Measurements from ENCODE around the gene TSPAN18. TPM values are rescaled to one million over a fixed set of nuclear protein-coding genes. Genes with fewer than 3 reads are reported as not detected.

The TSPAN18 gene
- total RNA-seq, 4 donors from 2014 or later, result 2.1 to 9.1 (median 2.5) TPM

- Histone ChIP-seq H3K27me3 (no peaks in the 10 kb centered on the region), H3K36me3 (no peaks in the 10 kb centered on the region), H3K27ac (no peak overlapping the region), H3K4me1 (peaks cover 0 to 6% of the 10 kb centered on the region in 2 donors), H3K4me3 (no peak overlapping the region), H3K9me3 (no peaks in the 10 kb centered on the region)
- intact Hi-C loops (cut with DNase I; ENCODE audit: low total_unique reads) (no loop called here), in situ Hi-C loops (cut with MboI; ENCODE audit: low sequenced_read_pairs in 4 of 4) (no loop called here)
- no peak for TF ChIP-seq CTCF (IDR thresholded peaks at IDR 0.05 in 4 of 5, conservative IDR thresholded peaks at IDR 0.05 in 1 of 5)
- TF ChIP-seq POLR2A (IDR thresholded peaks at IDR 0.05), result no peak
- ATAC-seq (no peak), DNase-seq (no peak)
Measured at GRCh38 chr11:44742508-44743246, 15.9 kb downstream of the TSPAN18 start.

DNA sequence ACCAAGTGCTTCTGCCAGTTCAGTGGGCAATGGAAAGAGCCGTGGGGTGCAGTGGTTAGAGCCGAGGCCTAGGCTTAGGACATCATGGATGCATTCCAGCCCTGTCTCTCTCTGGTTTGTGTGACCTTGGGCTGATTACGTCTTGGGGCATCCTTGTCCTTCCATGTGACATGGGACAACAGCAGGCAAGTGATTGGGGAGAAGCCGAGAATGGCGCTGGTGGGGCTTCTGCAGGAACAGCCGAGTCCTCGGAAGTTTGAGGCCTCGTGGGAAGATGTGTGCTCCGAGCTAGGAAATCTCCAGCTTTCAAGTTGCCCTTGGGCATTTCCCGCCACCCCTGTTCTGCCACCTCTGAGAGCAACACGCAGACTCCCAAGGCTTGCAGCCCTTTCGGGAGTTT is 16.6 kb downstream of the TSPAN18 start:
- DNase-seq, result no peak
- Histone ChIP-seq H3K4me1 (peaks cover 0 to 6% of the 10 kb centered on the region in 2 donors), H3K27me3 (no peaks in the 10 kb centered on the region), H3K36me3 (no peaks in the 10 kb centered on the region), H3K9me3 (no peaks in the 10 kb centered on the region), H3K27ac (no peak overlapping the region), H3K4me3 (no peak overlapping the region)
- TF ChIP-seq POLR2A (IDR thresholded peaks at IDR 0.05), result no peak
- TF ChIP-seq CTCF (IDR thresholded peaks at IDR 0.05 in 4 of 5, conservative IDR thresholded peaks at IDR 0.05 in 1 of 5), result no peak
- intact Hi-C loops (cut with DNase I; ENCODE audit: low total_unique reads) (no loop called here), in situ Hi-C loops (cut with MboI; ENCODE audit: low sequenced_read_pairs in 4 of 4) (no loop called here)
- no peak for ATAC-seq

DNA sequence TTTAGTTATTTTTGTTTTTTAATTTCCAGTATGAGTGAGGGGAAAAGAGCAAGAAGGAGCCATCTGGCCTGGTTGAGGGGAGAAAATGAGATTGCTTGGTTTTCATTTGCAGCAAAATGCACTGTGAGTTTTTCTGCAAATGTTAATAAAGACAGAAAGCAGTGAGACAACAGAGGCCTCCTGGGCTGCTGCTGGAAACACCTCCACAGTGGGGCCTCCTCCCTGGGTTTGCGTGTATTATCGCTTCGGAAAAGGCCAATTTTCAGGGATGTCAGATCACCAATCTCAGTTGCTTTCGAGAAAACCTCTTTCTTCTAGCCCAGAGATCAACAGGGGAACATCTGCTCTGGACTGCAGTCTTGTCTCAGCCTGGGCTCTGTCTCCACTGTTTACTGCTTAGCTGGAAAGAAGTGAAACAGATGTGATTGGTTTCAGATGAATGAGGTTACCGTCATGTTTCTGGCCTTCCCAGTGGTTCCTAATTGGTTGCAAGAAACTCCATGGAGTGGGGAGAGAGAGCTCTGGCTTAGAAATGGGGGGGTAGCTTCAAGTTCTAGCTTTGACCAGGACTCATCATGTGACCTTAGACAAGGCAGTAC is 17.3 kb downstream of the TSPAN18 start:
- ATAC-seq, result no peak
- in situ Hi-C loops (cut with MboI; ENCODE audit: low sequenced_read_pairs in 4 of 4), result no loop called here
- H3K9me3 ChIP-seq, result no peaks in the 10 kb centered on the region

DNA sequence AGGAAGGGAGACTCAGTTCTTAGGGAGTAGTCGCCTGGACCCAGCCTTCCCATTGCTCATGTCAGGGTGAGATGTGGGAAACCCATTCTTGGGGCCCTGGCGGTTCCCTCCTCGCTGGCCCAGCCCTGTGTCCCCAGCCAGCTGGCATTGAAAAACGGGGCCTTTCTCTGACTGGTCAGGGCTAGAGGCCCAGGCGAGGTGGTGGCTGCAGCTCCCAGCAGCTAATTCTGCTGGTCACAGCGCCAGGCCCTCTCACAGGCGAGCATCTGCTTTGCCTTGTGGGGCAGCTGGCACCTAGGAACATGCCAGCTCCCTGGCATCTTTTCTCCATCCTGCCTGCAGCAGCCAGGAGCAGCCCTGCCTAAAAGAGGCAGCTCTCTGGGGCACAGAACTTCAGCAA is 20.1 kb downstream of the TSPAN18 start:
- peaks cover 0 to 6% of the 10 kb centered on the region in 2 donors for H3K4me1 ChIP-seq
- intact Hi-C loops (cut with DNase I; ENCODE audit: low total_unique reads) (no loop called here), in situ Hi-C loops (cut with MboI; ENCODE audit: low sequenced_read_pairs in 4 of 4) (no loop called here)

More for the DNA sequence above, 17.3 kb downstream of the TSPAN18 start:
- intact Hi-C loops (cut with DNase I; ENCODE audit: low total_unique reads), result no loop called here
- Histone ChIP-seq H3K27me3 (no peaks in the 10 kb centered on the region), H3K4me1 (peaks cover 0 to 12% of the 10 kb centered on the region in 2 donors), H3K27ac (no peak overlapping the region), H3K4me3 (no peak overlapping the region), H3K36me3 (no peaks in the 10 kb centered on the region)
- no peak for DNase-seq
- no peak for TF ChIP-seq CTCF (IDR thresholded peaks at IDR 0.05 in 4 of 5, conservative IDR thresholded peaks at IDR 0.05 in 1 of 5)
- TF ChIP-seq POLR2A (IDR thresholded peaks at IDR 0.05), result no peak

More for the DNA sequence above, 20.1 kb downstream of the TSPAN18 start:
- TF ChIP-seq CTCF (IDR thresholded peaks at IDR 0.05 in 4 of 5, conservative IDR thresholded peaks at IDR 0.05 in 1 of 5) (no peak), POLR2A (IDR thresholded peaks at IDR 0.05) (no peak)
- Histone ChIP-seq H3K4me3 (no peak overlapping the region), H3K36me3 (no peaks in the 10 kb centered on the region), H3K27ac (no peak overlapping the region), H3K27me3 (no peaks in the 10 kb centered on the region), H3K9me3 (no peaks in the 10 kb centered on the region)
- no peak for ATAC-seq
- DNase-seq, result no peak

All from gastrocnemius medialis (tissue), 4 donors.